Sigmoid colon (tissue), 7 donors: ENCODE results near the gene PARP2. TPM values are rescaled to one million over a fixed set of nuclear protein-coding genes. Genes with fewer than 3 reads are reported as not detected.

Experiments
- DNase-seq: peaks from one replicate; pipeline ENCODE4 v3.0.0-alpha.2; 2019
- H3K27ac ChIP-seq, 4 donors: fragments of 200-600 bp; sonication (generic); one replicate each; pipeline ENCODE4 v1.5.1; 2016 to 2019; ENCODE audit warnings: mild to moderate bottlenecking in 1 of 4
- H3K27me3 ChIP-seq, 3 donors: fragments of 200-600 bp; sonication (generic); one replicate each; pipeline ENCODE4 v1.5.1; 2019; ENCODE audit warnings: mild to moderate bottlenecking in 1 of 3
- H3K36me3 ChIP-seq, 4 donors: fragments of 200-600 bp; sonication (generic); one replicate each; pipeline ENCODE4 v1.5.1; 2016 to 2019
- H3K4me1 ChIP-seq, 4 donors: fragments of 200-600 bp; sonication (generic); one replicate each; pipeline ENCODE4 v1.5.1; 2017 to 2019
- H3K4me3 ChIP-seq, 4 donors: fragments of 200-600 bp; sonication (generic); one replicate each; pipeline ENCODE4 v1.5.1; 2017 to 2019; ENCODE audit warnings: mild to moderate bottlenecking in 2 of 4, moderate library complexity in 1 of 4
- H3K9me3 ChIP-seq, 4 donors: fragments of 200-600 bp in 3 of 4; sonication (generic) in 3 of 4; one replicate each; pipeline versions ENCODE4 v1.5.1 to v1.6.1; 2013 to 2019
- CTCF ChIP-seq, 4 experiments: fragments of 450-650 bp in 3 of 4; fragments of 200-600 bp in 1 of 4; IDR thresholded peaks; one replicate each; pipeline ENCODE4 v1.5.1; 2016 to 2019; ENCODE audit warnings: antibody characterized with exemption in 4 of 4, mild to moderate bottlenecking in 3 of 4, moderate library complexity in 2 of 4
- EP300 ChIP-seq, 4 donors: sonication (generic); formaldehyde crosslinking; IDR thresholded peaks; one replicate each; pipeline ENCODE4 v1.6.1; 2017; ENCODE audit warnings: antibody characterized with exemption in 4 of 4
- POLR2A ChIP-seq, 2 donors: fragments of 450-650 bp; IDR thresholded peaks; one replicate each; pipeline ENCODE4 v1.6.1; 2016; ENCODE audit warnings: antibody characterized with exemption in 2 of 2, mild to moderate bottlenecking in 2 of 2, moderate library complexity in 2 of 2
- POLR2AphosphoS5 ChIP-seq, 4 donors: sonication (generic); formaldehyde crosslinking; IDR thresholded peaks; one replicate each; pipeline ENCODE4 v1.6.1; 2017; ENCODE audit warnings: antibody characterized with exemption in 4 of 4
- WGBS, 2 donors: extraction: QIAGEN DNeasy Blood & Tissue Kit; methylation state at CpG; one replicate each; pipeline ENCODE4 v1.1.7; 2013; 5-methylcytosine and 5-hydroxymethylcytosine counted together
- intact Hi-C: fragments of 100-400 bp; cut with DNase I; formaldehyde crosslinking; loops from one replicate; pipeline ENCODE4 v1.15.1; 2023
- polyA plus RNA-seq, 3 donors: library from polyadenylated mRNA; stranded (reverse); fragments of 200-250 nt; gene quantifications; one replicate each; pipeline ENCODE4 v1.2.3, GENCODE V29; 2013
- total RNA-seq, 4 donors: library from RNA; depleted of rRNA; stranded (reverse); fragments of >200 nt; gene quantifications; one replicate each; pipeline ENCODE4 v1.1.0, GENCODE V29; 2016
- donor health status: healthy with polysubstance abuse.
- donor health status: Bipolar disorder and iron deficiency.
- donor health status: healthy.

PARP2 gene
- total and polyA plus RNA-seq, 7 donors = 6.0 to 14.3 (median 10.2) TPM

DNA sequence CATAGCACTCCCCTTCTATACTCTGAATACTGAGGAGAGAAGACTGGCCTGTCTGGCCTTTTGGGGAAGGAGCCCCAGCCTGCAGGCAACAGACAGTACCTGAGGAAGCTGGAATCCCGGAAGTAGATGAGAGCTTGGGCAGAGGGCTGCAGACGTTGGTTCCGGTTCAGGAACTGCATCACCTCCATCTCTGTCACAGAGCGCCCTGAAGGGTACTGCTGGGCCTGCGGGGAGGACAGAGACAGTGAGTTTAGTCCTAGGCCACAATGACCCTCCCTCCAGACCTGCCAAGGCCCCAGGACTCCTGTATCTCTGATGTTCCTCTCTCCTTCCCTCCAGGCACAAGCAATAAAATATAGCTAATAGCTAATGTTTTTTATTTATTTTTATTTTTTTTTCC, 41.5 kb downstream of the PARP2 start:
- Histone ChIP-seq H3K36me3 (peaks cover 84 to 98% (median 95%) of the 10 kb centered on the region in 4 donors), H3K9me3 (no peaks in the 10 kb centered on the region), H3K4me3 (no peak overlapping the region), H3K27ac (no peak overlapping the region), H3K27me3 (no peaks in the 10 kb centered on the region), H3K4me1 (no peaks in the 10 kb centered on the region)
- TF ChIP-seq EP300 (IDR thresholded peaks at IDR 0.05) (no peak), CTCF (IDR thresholded peaks at IDR 0.05) (no peak), POLR2AphosphoS5 (IDR thresholded peaks at IDR 0.05) (no peak)
- DNase-seq = no peak
- WGBS, 2 donors = 96 to 97% methylated on average over 5 of the region's 5 CpGs
- intact Hi-C loops = no loop called here

GRCh38 chr14:20386276-20386855, 42.9 kb downstream of the PARP2 start:
- H3K27ac ChIP-seq = no peak overlapping the region
- no peak for TF ChIP-seq POLR2A (IDR thresholded peaks at IDR 0.05)
- TF ChIP-seq EP300 (IDR thresholded peaks at IDR 0.05) = no peak
- TF ChIP-seq CTCF (IDR thresholded peaks at IDR 0.05) = no peak
- TF ChIP-seq POLR2AphosphoS5 (IDR thresholded peaks at IDR 0.05) = no peak
- no peaks in the 10 kb centered on the region for H3K9me3 ChIP-seq
- intact Hi-C loops = no loop called here
- no peak overlapping the region for H3K4me3 ChIP-seq
- peaks cover 81 to 98% (median 95%) of the 10 kb centered on the region in 4 donors for H3K36me3 ChIP-seq
- 98% methylated on average over 17 of the region's 17 CpGs for WGBS, 2 donors
- H3K27me3 ChIP-seq = no peaks in the 10 kb centered on the region
- DNase-seq = no peak
- H3K4me1 ChIP-seq = no peaks in the 10 kb centered on the region

DNA sequence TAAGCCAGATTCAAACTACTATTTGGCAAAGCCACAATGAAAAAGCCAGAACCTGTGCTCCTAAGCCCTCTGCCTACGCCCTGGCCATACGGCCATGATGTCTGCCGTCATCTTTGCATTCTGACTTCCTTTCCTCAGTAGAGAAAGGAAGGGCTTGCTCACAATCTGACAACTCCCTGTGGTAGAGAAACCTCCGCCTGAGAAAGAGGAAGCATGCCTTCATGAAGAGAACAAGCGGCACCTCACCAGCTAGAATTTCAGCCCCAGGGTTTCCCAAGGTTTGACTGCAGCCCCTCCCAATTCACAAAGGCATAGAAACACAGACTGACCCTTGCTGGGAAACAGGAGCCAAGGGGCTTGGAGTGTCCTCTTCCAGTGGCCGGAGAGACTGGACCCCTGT, 44.1 kb downstream of the PARP2 start:
- DNase-seq = no peak
- Histone ChIP-seq H3K4me3 (no peak overlapping the region), H3K36me3 (peaks cover 69 to 98% (median 90%) of the 10 kb centered on the region in 4 donors), H3K27me3 (no peaks in the 10 kb centered on the region), H3K9me3 (no peaks in the 10 kb centered on the region), H3K4me1 (no peaks in the 10 kb centered on the region), H3K27ac (no peak overlapping the region)
- intact Hi-C loops = no loop called here
- TF ChIP-seq EP300 (IDR thresholded peaks at IDR 0.05) = no peak
- 85 to 93% methylated on average over 6 of the region's 6 CpGs for WGBS, 2 donors

DNA sequence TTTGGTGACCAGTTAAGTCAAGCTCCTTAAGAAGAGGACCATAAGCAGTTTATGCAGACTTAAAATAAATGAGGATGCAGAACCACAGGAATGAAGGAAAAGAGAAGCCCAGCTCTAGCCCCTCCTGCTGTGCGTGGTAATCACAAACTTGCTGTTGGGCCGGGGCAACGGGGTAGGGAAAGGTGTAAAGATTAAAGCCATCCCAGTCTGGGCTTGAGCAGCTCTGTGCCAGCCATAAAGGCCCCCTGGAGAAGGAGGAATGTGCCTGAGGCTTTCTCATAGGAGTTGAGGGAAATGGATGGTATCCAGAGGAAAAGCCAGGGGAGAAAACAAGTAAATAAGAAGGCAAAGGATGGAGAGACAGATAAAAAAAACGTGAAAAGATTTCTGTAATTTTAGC, 44.7 kb downstream of the PARP2 start:
- 69 to 80% methylated on average over 4 of the region's 4 CpGs for WGBS, 2 donors
- Histone ChIP-seq H3K4me1 (no peaks in the 10 kb centered on the region), H3K4me3 (no peak overlapping the region), H3K27me3 (no peaks in the 10 kb centered on the region), H3K9me3 (no peaks in the 10 kb centered on the region), H3K27ac (no peak overlapping the region), H3K36me3 (peaks cover 63 to 98% (median 84%) of the 10 kb centered on the region in 4 donors)
- no peak for DNase-seq
- intact Hi-C loops = no loop called here
- TF ChIP-seq POLR2AphosphoS5 (IDR thresholded peaks at IDR 0.05) = no peak
- TF ChIP-seq CTCF (IDR thresholded peaks at IDR 0.05) = no peak
- no peak for TF ChIP-seq EP300 (IDR thresholded peaks at IDR 0.05)
- TF ChIP-seq POLR2A (IDR thresholded peaks at IDR 0.05) = no peak

DNA sequence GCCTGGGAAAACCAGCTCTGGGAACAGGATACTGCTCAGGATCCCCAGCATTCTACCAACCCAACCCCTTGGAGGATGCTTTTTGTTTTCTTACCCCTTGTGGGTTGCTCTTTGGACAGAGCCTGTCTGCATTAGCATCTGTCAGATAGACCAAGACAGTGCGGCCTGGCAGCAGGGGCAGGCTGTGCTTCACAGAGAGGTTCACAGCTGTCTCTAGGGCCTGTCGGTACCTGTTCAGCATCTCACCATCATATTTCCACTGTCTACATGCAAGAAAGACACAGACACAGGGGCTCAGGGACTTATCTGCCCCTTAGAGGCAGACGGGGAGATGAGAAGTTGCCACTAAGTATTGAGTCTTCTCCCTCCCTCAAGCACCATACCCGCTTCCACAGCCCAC, 48.1 kb downstream of the PARP2 start:
- 97 to 98% methylated on average over 4 of the region's 4 CpGs for WGBS, 2 donors
- Histone ChIP-seq H3K27me3 (no peaks in the 10 kb centered on the region), H3K4me3 (no peak overlapping the region), H3K9me3 (no peaks in the 10 kb centered on the region), H3K4me1 (no peaks in the 10 kb centered on the region), H3K36me3 (peaks cover 47 to 98% (median 74%) of the 10 kb centered on the region in 4 donors), H3K27ac (no peak overlapping the region)
- intact Hi-C loops = no loop called here
- no peak for TF ChIP-seq POLR2A (IDR thresholded peaks at IDR 0.05)
- TF ChIP-seq EP300 (IDR thresholded peaks at IDR 0.05) = no peak
- TF ChIP-seq CTCF (IDR thresholded peaks at IDR 0.05) = no peak
- TF ChIP-seq POLR2AphosphoS5 (IDR thresholded peaks at IDR 0.05) = no peak
- DNase-seq = no peak
